Measurements from ENCODE around the gene ELN.
"Not testable (repeated sequence)": the region's sequence is repeated elsewhere in the genome, so short reads cannot be mapped to it uniquely, and the experiment has no call there.

The ELN gene

GRCh38 chr7:74008687-74009086, 19.3 kb upstream of the ELN start:
- no peak for TF ChIP-seq POLR2A (IDR thresholded peaks at IDR 0.05; ENCODE audit: low read length)
- no peak for TF ChIP-seq GATA1 (IDR thresholded peaks at IDR 0.05; ENCODE audit: low read depth, low read length)
- DNase-seq = no peak

- TF ChIP-seq GATA1 (IDR thresholded peaks at IDR 0.05; ENCODE audit: low read depth, low read length) (no peak), POLR2A (IDR thresholded peaks at IDR 0.05; ENCODE audit: low read length) (no peak)
- no peak for DNase-seq
These were observed 18.3 kb upstream of the ELN start for GRCh38 chr7:74009719-74010118.

DNA sequence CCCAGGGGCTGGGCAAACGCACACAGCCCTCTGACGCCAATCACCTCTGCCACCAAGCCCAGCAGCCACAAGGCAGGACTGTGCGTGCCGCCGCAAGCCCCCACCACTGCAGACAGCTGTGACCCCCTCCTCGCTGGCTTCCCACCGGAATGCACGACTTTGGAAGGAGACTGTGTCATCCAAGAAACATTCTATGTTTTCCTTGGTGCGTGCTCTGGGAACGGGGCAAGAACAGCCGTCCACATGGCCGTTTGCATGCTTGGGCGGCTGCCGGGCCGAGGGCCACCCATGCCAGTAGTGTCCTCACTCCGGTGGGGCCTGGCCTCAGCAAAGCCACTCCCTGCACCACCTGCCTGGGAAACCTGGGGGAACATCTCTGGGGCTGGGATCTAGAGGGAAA, 17.6 kb upstream of the ELN start:
- no peak for DNase-seq
- no peak for TF ChIP-seq POLR2A (IDR thresholded peaks at IDR 0.05; ENCODE audit: low read length)
- no peak for TF ChIP-seq GATA1 (IDR thresholded peaks at IDR 0.05; ENCODE audit: low read depth, low read length)

- DNase-seq = not testable (repeated sequence)
These were observed 16.6 kb upstream of the ELN start for GRCh38 chr7:74011421-74011820.

- TF ChIP-seq GATA1 (IDR thresholded peaks at IDR 0.05; ENCODE audit: low read depth, low read length) (no peak), POLR2A (IDR thresholded peaks at IDR 0.05; ENCODE audit: low read length) (no peak)
- DNase-seq = no peak
These were observed 15.1 kb upstream of the ELN start for GRCh38 chr7:74012842-74013249.

GRCh38 chr7:74013539-74014272, 14.3 kb upstream of the ELN start:
- no peak for DNase-seq
- TF ChIP-seq GATA1 (IDR thresholded peaks at IDR 0.05; ENCODE audit: low read depth, low read length) (no peak), POLR2A (IDR thresholded peaks at IDR 0.05; ENCODE audit: low read length) (no peak)

GRCh38 chr7:74014931-74015330, 13.0 kb upstream of the ELN start:
- TF ChIP-seq POLR2A (IDR thresholded peaks at IDR 0.05; ENCODE audit: low read length) (no peak), GATA1 (IDR thresholded peaks at IDR 0.05; ENCODE audit: low read depth, low read length) (no peak)

DNA sequence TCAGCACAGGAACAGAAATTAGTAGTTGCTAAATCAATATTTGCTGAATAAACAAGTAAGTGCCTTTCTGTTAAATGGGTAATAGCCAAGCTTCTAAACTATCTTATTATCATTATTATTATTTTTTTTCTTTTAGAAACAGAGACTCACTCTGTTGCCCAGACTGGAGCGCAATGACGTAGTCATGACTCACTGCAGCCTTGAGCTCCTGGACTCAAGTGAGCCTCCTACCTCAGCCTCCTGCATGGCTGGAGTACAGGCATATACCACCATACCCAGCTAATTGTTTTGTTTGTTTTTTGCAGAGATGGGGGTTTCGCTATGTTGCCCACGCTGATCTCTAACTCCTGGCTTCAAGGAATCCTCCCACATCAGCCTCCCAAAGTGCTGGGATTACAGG, 12.3 kb upstream of the ELN start:
- no peak for DNase-seq
- TF ChIP-seq POLR2A (IDR thresholded peaks at IDR 0.05; ENCODE audit: low read length) (no peak), GATA1 (IDR thresholded peaks at IDR 0.05; ENCODE audit: low read depth, low read length) (no peak)

More at GRCh38 chr7:74014931-74015330, 13.0 kb upstream of the ELN start:
- DNase-seq = no peak

DNA sequence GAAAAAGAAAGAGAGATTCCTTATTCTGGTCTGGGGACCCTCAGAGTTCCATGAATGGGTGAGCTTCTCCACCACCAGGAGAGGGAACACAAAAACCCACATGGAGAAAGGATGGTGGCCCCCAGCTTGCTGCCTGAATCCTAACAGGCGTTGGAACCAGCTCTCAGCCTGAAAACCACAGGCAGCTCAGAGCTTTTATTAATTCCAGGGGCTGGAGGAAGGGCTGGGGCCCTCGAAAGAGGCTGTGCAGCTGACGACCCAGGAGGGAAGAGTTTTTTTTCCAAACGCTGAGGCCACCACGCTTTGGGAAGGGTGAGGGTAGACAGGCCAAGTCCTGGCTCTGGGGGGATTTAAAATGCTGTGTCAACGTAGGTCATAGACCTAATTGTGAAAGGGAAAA, 10.8 kb upstream of the ELN start:
- no peak for TF ChIP-seq GATA1 (IDR thresholded peaks at IDR 0.05; ENCODE audit: low read depth, low read length)
- no peak for TF ChIP-seq POLR2A (IDR thresholded peaks at IDR 0.05; ENCODE audit: low read length)
- DNase-seq = no peak

DNA sequence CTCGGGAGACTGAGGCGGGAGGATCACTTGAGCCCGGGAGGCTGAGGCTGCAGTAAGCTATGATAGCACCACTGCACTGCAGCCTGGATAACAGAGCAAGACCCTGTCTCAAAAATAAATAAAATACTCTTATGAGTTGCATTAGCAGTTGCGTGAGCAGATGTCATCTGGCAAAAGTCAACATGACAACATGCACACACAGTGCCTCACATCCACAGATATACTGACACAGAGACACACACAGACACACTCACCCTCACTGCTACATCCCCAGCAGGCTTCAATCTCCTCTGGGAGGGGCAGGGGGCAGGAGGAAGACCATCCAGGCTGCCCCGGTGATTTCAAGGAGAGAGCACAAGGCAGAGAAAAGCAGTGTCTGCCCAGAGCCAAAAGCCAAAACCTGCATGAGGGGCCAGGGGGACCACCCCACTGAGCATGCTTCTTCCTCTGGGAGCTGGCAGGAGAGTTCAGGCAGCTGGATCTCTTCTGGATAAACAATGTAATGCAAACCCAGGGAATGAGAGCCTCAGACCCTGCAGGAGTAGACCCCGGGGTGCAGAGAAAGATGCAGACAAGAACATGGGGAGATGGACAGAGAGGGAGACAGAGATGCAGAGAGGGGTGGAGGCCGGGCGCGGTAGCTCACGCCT, 9.6 kb upstream of the ELN start:
- TF ChIP-seq GATA1 (IDR thresholded peaks at IDR 0.05; ENCODE audit: low read depth, low read length) = no peak
- TF ChIP-seq POLR2A (IDR thresholded peaks at IDR 0.05; ENCODE audit: low read length) = no peak
- DNase-seq = no peak

- no peak for DNase-seq
- TF ChIP-seq GATA1 (IDR thresholded peaks at IDR 0.05; ENCODE audit: low read depth, low read length) (no peak), POLR2A (IDR thresholded peaks at IDR 0.05; ENCODE audit: low read length) (no peak)
These were observed 8.8 kb upstream of the ELN start for GRCh38 chr7:74019149-74019548.

GRCh38 chr7:74020390-74020789, 7.6 kb upstream of the ELN start:
- no peak for DNase-seq
- TF ChIP-seq POLR2A (IDR thresholded peaks at IDR 0.05; ENCODE audit: low read length) = no peak

GRCh38 chr7:74021546-74022320, 6.2 kb upstream of the ELN start:
- DNase-seq = no peak
- TF ChIP-seq POLR2A (IDR thresholded peaks at IDR 0.05; ENCODE audit: low read length) (no peak), GATA1 (IDR thresholded peaks at IDR 0.05; ENCODE audit: low read depth, low read length) (no peak)

DNA sequence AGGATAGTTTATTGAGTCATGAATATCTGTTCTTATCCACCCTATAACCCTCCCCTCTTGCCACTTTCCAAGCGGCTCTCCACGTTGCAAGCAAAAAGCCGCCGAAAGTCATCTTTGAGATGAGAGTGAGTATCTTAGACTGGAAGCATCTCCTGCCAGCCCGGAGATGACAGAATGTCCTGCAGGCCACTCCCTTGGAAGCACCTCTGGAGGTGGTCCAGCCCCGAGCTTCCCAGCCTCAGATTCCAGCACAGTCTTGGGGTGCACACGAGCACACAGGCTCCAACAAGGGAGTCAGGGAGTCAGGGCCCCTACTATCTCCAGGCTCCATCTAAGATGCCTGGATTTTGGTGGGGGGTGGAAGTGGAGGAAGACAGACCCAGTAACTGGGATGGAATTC, 5.5 kb upstream of the ELN start:
- no peak for TF ChIP-seq POLR2A (IDR thresholded peaks at IDR 0.05; ENCODE audit: low read length)
- TF ChIP-seq GATA1 (IDR thresholded peaks at IDR 0.05; ENCODE audit: low read depth, low read length) = no peak
- no peak for DNase-seq

Data from erythroblast (primary cell).